ENCODE data around the gene NMT2.

NMT2 gene

DNA sequence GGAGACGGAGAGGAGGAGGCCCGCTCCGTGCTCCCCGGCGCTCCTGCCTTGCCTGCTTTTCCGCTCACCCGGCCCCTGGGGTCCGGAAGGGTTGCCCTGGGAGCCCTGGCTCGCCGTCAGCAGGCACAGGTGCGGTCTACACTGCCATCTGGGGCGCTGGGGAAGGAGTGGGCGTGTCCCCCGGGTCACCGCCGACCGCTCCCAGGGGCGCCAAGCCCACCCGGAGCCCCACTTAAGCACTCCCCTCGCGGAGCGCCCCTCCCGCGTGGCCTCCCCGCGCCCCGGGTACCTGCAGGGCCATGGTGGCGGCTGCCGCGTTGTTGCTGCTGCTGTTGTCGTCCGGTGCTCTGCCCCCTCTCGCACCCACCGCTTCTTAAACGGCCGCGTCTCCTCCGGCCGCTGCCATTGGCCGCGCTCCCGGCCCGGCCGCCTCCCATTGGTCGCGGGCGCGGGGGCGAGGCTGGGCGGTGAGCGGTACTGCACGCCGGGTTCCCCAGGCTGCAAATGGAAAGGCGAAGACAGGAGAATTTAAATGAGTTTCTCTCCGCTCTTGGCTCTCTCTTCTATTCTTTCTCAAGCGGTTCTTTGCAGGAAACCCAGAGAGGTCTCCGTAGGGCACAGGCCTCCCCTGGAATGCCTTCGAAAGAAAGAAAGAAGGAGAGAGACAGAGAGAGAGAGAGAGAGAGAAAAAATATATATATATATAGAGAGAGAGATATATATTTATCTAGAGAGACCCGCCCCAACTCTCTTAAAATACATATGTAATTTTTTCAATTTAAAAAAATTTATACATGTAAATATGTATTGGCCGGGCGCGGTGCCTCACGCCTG is 79.8 kb downstream of the NMT2 start, which contains the start of gene ACBD7:
TSS of gene ACBD7 (minus strand) at position 349 of the 834 bp plus-strand sequence. CDS start at position 301, 48 bp downstream.
- DNase-seq = peak; percentile 64

DNA sequence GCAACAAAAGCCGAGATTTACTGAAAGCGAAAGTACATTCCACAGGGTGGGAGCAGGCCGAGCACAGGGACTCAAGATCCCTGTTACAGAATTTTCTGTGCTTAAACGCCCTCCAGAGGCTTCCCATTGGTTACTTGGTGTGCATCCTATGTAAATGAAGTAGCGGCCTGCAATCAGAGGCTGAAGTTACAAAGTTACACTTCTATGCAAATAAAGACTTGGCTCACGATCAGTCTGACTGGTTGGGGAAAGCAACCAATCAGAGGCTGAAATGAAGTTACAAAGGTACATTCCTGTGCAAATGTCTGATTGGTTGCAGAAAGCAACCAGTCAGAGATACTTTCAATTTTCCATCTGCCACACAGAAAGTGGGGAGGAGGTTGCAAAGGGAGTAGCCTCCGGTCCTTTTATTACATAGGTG is 84.0 kb downstream of the NMT2 start:
- DNase-seq = peak; percentile 89

DNA sequence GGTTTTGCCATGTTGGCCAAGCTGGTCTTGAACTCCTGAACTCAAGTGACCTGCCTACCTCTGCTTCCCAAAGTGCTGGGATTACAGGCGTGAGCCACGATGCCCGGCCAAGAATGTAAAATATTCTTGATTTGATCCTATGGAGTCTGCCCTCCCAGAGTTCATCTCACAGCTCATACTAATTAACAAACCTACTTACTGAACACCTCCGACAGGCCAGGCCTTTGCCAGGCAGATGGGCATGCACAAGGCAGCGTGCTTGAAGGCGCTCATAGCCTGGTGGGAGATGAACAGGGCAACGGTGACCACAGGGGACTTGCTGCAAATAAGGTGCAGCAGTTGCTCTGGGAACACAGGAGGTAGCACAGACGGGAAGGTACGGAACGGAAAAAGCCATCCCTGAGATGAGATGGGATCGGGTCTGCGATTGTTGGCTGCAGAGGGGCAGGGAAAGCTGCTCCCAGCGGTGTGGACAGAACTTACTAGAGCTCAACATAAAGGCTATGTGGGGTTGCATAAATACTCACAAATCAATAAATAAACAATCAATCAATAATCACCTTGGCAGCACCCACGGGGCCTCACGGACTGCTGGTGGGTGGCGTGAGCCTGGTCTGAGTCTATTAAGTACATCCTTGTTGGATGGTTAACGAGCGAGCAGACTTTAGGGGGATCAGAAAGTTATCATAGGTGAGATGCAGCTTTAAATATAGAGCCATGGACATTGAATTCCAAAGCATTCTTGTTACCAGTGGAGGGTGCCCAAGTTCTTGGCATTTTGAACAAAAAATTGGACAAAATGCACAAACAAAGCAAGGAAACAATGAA is 84.6 kb downstream of the NMT2 start:
- DNase-seq = no peak

DNA sequence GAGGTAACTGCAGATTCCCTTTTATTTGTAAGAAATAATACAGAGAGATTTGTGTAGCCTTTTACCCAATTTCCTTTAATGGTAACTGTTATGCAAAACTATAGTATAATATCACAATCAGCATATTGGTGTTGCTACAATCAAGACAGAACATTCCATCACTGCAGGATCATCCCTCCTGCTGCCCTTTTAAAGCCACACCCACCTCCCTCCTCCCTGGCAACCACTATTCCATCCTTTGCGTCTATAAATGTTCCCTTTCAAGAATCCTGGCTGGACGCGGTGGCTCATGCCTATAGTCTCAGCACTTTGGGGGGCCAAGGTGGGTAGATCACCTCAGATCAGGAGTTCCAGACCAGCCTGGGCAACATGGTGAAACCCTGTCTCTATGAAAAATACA is 93.1 kb downstream of the NMT2 start:
- no peak for DNase-seq

DNA sequence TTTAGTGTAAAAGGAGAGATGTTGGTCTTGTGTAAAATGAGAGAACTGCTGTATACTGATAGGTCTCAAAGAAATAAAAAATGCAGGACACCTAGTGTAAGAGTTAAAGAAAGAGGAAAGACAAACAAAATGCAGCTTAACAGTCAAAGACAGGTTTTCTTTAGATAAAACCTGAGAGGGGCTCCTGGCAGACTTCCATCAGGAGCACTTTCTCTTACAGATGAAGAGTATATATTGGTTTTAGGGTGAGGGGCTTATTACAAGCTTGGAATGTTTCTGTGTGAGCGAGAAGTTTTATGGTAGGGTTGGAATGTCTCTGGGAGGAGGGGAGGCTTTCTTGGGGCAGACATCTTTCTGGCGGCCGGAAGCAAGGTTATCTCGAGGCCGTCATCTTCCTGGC is 96.1 kb downstream of the NMT2 start:
- DNase-seq = no peak

DNA sequence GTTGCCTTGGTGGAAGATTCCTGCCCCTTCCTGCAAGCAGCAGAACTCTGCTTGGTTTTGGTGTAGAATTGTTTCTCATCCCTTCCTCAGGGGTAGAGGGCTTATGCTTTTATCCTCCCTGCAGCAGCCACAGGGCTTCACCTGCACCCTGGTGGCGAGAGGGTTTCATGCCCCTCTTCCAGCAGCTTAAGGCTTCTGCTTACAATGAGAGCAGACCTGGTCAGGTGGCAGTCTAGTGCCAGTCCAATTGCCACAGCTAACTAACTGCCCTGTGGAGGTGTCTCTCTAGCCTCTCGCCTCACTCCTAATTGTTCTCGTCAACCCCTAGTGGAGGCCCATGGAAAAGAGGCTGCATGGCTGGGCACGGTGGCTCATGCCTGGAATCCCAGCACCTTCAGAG is 99.3 kb downstream of the NMT2 start:
- no peak for DNase-seq

DNA sequence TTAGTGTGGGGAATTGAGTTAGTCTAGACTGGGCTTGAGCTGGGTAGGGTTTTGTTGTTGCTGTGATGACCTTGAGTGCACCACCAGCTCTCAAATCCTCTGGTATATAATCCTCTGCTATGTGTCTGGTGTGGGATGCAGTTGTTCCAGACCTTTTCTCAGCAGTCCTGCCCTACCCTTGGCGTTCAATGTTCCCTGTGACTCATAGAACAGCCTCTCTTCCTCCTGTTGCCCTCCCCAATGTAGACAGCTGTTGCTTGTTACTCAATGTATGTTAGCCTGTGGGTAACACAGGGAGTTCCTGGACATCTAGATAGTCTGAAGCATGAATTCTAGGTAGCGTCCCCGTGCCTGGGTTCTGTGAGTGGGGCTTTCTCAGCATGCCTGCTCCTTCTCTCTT is 99.7 kb downstream of the NMT2 start:
- DNase-seq = peak; percentile 32

DNA sequence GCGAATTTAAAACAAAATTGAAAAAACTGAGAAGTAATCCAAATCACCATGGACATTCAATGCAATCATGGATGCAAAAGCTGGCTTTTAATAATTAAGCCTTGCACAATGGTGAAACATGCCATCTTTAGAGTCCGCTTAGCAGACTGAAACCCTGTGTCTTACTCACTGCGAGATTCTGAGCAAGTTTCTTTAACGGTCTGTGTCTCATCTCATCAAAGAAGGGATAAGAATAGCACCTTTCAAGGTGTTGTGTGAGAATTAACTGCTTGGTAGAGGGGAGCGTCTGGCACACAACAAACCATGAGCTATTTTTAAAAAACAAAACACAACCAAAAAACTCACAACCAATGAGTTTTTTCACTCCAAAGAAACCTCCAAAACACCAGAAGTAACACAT is 101.3 kb downstream of the NMT2 start:
- DNase-seq = no peak

DNA sequence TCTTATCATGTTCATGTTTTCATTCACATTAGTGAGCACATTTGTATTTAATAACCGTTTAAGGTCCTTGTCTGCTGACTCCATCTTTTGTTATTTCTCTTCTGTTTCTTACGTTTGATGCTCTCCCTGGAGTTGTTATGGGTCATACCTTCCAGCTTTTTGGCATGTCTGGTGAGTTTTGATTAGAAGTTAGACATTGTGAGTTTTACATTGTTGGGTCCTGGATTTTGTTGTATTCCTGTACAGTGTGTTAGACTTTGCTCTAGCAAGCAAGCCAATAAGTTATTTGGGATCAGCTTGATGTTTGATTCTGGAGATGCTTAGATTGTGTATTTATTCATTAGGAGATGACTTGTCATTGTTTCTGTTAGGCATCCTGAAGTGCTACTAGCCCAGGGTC is 107.9 kb downstream of the NMT2 start:
- no peak for DNase-seq

DNA sequence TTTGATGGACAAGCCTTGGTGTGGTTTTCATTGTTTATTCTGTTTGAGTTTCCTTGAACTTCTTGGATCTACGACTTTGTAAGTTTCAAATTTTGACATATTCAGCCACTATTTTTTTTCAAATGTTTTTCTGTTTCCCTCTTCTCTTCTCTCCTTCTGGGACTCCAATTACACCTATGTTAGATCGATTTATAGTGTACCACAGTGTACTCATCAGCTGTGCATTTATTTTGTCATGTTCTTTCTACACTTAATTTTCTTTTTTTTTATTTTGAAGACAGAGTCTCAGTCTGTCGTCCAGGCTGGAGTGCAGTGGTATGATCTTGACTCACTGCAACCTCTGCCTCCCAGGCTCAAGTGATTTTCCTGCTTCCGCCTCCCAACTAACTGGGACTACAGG is 108.6 kb downstream of the NMT2 start:
- no peak for DNase-seq

DNA sequence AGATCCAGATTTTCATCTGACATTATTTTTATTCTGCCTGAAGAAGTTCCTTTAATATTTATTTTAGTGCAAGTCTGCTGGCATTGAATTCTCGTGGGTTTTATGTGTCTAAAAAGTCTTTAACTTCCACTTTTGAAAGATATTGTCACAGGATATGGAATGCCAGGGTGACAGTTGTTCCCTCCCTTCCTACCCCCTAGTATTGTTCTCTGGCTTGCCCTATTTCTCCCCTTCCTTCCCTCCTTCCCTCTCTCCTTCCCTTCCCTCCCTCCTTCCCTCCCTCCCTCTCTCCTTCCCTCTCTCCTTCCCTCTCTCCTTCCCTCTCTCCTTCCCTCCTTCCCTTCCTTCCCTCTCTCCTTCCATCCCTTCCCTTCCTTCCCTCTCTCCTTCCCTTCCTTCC is 109.8 kb downstream of the NMT2 start:
- no peak for DNase-seq

Data from fibroblast of upper back skin (primary cell).